GM12865 (cell line): ENCODE data around the gene SFMBT1.

ENCODE experiments used
- DNase-seq: peaks from one replicate; pipeline ENCODE4 v3.0.0; 2010; ENCODE audit warnings: low read depth
- H3K4me3 ChIP-seq: 2 replicates; pipeline ENCODE4 v1.5.1; 2011; ENCODE audit warnings: mild to moderate bottlenecking, low read depth, low read length, control low read depth
- CTCF ChIP-seq: IDR thresholded peaks from 2 replicates; pipeline ENCODE4 v1.5.1; 2011; ENCODE audit warnings: low read length, control low read depth, low read depth, inconsistent platforms; ENCODE audit not compliant: insufficient read depth; ENCODE audit errors: missing control alignments

Gene SFMBT1

GRCh38 chr3:52873433-52874159 lies 172.3 kb downstream of the SFMBT1 start:
- TF ChIP-seq CTCF, result no peak
- DNase-seq, result no peak

GRCh38 chr3:52872245-52872644 lies 173.6 kb downstream of the SFMBT1 start:
- H3K4me3 ChIP-seq, result no peak overlapping the region
- no peak for DNase-seq
- no peak for TF ChIP-seq CTCF

More at GRCh38 chr3:52873433-52874159, 172.3 kb downstream of the SFMBT1 start:
- H3K4me3 ChIP-seq, result no peak overlapping the region

- H3K4me3 ChIP-seq, result no peak overlapping the region
- no peak for TF ChIP-seq CTCF
- DNase-seq, result no peak
Measured at GRCh38 chr3:52871761-52872160, 174.1 kb downstream of the SFMBT1 start.

- no peak overlapping the region for H3K4me3 ChIP-seq
- DNase-seq, result no peak
- no peak for TF ChIP-seq CTCF
Measured at GRCh38 chr3:52870471-52870870, 175.4 kb downstream of the SFMBT1 start.

GRCh38 chr3:52866427-52866826 lies 179.4 kb downstream of the SFMBT1 start:
- no peak overlapping the region for H3K4me3 ChIP-seq
- no peak for TF ChIP-seq CTCF
- no peak for DNase-seq

GRCh38 chr3:52865994-52866393 lies 179.9 kb downstream of the SFMBT1 start:
- no peak for TF ChIP-seq CTCF
- no peak for DNase-seq

GRCh38 chr3:52860424-52860768 lies 185.5 kb downstream of the SFMBT1 start:
- no peak for DNase-seq
- TF ChIP-seq CTCF, result no peak
- H3K4me3 ChIP-seq, result no peak overlapping the region

More at GRCh38 chr3:52865994-52866393, 179.9 kb downstream of the SFMBT1 start:
- no peak overlapping the region for H3K4me3 ChIP-seq
